GM18867 (cell line): ENCODE data around the gene NOXO1.
A peak's percentile ranks its signal among the peaks of the same experiment; 100 is the strongest.

ENCODE experiments used
- ATAC-seq: cut with Tn5 transposase; IDR thresholded peaks from one replicate; pipeline ENCODE4 v1.9.1; 2021; ENCODE audit warnings: mild to moderate bottlenecking, moderate library complexity; ENCODE audit not compliant: unreplicated experiment

The NOXO1 gene

GRCh38 chr16:1998360-1998835, 17.1 kb upstream of the NOXO1 start:
- ATAC-seq, result no peak

- ATAC-seq, result no peak
Measured at GRCh38 chr16:1997494-1998359, 16.5 kb upstream of the NOXO1 start.

GRCh38 chr16:1993731-1994131, 12.5 kb upstream of the NOXO1 start:
- ATAC-seq, result no peak

- ATAC-seq, result no peak
Measured at GRCh38 chr16:1992704-1993317, 11.5 kb upstream of the NOXO1 start.

GRCh38 chr16:1991948-1992703, 10.9 kb upstream of the NOXO1 start:
- ATAC-seq, result peak; percentile 50

GRCh38 chr16:1991588-1991947, 10.3 kb upstream of the NOXO1 start:
- ATAC-seq, result no peak

GRCh38 chr16:1991135-1991551, 9.9 kb upstream of the NOXO1 start:
- peak; percentile 38 for ATAC-seq

- peak; percentile 5 for ATAC-seq
Measured at GRCh38 chr16:1990351-1991134, 9.3 kb upstream of the NOXO1 start.

GRCh38 chr16:1990101-1990350, 8.8 kb upstream of the NOXO1 start:
- no peak for ATAC-seq

- ATAC-seq, result no peak
Measured at GRCh38 chr16:1989209-1990100, 8.2 kb upstream of the NOXO1 start, which contains the start of gene SYNGR3. TSS of gene SYNGR3 (plus strand) at chr16:1989970. CDS start at chr16:1990103, 133 bp downstream.

- ATAC-seq, result no peak
Measured at GRCh38 chr16:1987198-1987597, 5.9 kb upstream of the NOXO1 start.

- ATAC-seq, result no peak
Measured at GRCh38 chr16:1985466-1986150, 4.3 kb upstream of the NOXO1 start.

- ATAC-seq, result no peak
Measured at GRCh38 chr16:1984347-1985225, 3.3 kb upstream of the NOXO1 start.

- ATAC-seq, result peak; percentile 74
Measured at GRCh38 chr16:1983544-1984346, 2.5 kb upstream of the NOXO1 start, which contains the start of gene GFER. TSS of gene GFER (plus strand) at chr16:1984193. CDS start at chr16:1984219, 26 bp downstream.

- ATAC-seq, result no peak
Measured at GRCh38 chr16:1982991-1983543, 1.8 kb upstream of the NOXO1 start.

- no peak for ATAC-seq
Measured at GRCh38 chr16:1982013-1982433, 754 bp upstream of the NOXO1 start.

GRCh38 chr16:1980770-1981087, 540 bp downstream of the NOXO1 start:
- no peak for ATAC-seq
